Lung (tissue), 12 donors: ENCODE results near the gene PTDSS2. TPM values are rescaled to one million over a fixed set of nuclear protein-coding genes. Genes with fewer than 3 reads are reported as not detected.

Experiments
- ATAC-seq: fragments of 200-7000 bp; cut with Tn5 transposase; one replicate; pipeline ENCODE4 v1.9.1; 2020; ENCODE audit warnings: moderate number of reproducible peaks; ENCODE audit not compliant: insufficient read depth, low FRiP score
- DNase-seq, 3 donors: peaks; one replicate each; pipeline ENCODE4 v3.0.0-alpha.2; 2013 to 2017
- H3K27ac ChIP-seq, 2 donors: one replicate each; pipeline ENCODE4 v1.5.1; 2013; ENCODE audit warnings: mild to moderate bottlenecking in 2 of 2, moderate library complexity in 2 of 2, control low read depth in 1 of 2, inconsistent platforms in 1 of 2, low read depth in 1 of 2, low read length in 1 of 2
- H3K27me3 ChIP-seq, 3 donors: one replicate each; pipeline ENCODE4 v1.5.1; 2013; ENCODE audit warnings: low read length in 2 of 3; ENCODE audit not compliant: control insufficient read depth in 3 of 3, insufficient read depth in 3 of 3
- H3K36me3 ChIP-seq, 4 donors: one replicate each; pipeline ENCODE4 v1.5.1; 2013; ENCODE audit warnings: low read length in 4 of 4, mild to moderate bottlenecking in 1 of 4, moderate library complexity in 1 of 4; ENCODE audit not compliant: control insufficient read depth in 4 of 4, insufficient read depth in 4 of 4
- H3K4me1 ChIP-seq, 5 donors: one replicate each; pipeline ENCODE4 v1.5.1; 2013; ENCODE audit warnings: low read length in 5 of 5, mild to moderate bottlenecking in 2 of 5, moderate library complexity in 1 of 5; ENCODE audit not compliant: control insufficient read depth in 5 of 5, insufficient read depth in 5 of 5
- H3K4me3 ChIP-seq: one replicate; pipeline ENCODE4 v1.5.1; 2013; ENCODE audit warnings: mild to moderate bottlenecking, control low read depth, moderate library complexity
- H3K9ac ChIP-seq, 2 donors: one replicate each; pipeline ENCODE4 v1.5.1; 2013; ENCODE audit warnings: low read length in 2 of 2, control low read depth in 1 of 2; ENCODE audit not compliant: insufficient read depth in 1 of 2
- H3K9me3 ChIP-seq, 4 donors: one replicate each; pipeline ENCODE4 v1.5.1; 2013; ENCODE audit warnings: low read length in 3 of 4, mild to moderate bottlenecking in 1 of 4, moderate library complexity in 1 of 4; ENCODE audit not compliant: control insufficient read depth in 4 of 4, insufficient read depth in 3 of 4
- CTCF ChIP-seq: IDR thresholded peaks from 2 replicates; pipeline ENCODE4 v1.5.1; 2012; ENCODE audit warnings: mild to moderate bottlenecking; ENCODE audit errors: control extremely low read depth, extremely low read depth
- WGBS, 2 donors: extraction: QIAGEN DNeasy Blood & Tissue Kit; methylation state at CpG; one replicate each; pipeline ENCODE4 v1.1.7; 2013; 5-methylcytosine and 5-hydroxymethylcytosine counted together
- polyA plus RNA-seq, 2 donors: library from polyadenylated mRNA; stranded (reverse); fragments of 200-250 nt; gene quantifications; one replicate each; pipeline ENCODE4 v1.2.1, GENCODE V29; 2013
- total RNA-seq, 2 donors: library from RNA; depleted of rRNA in 1 of 2; stranded (reverse); fragments of >200 nt in 1 of 2; gene quantifications; one replicate each; pipeline ENCODE4 v1.2.1, GENCODE V29; 2014 to 2021
- donor health status: control.
- donor health status: control.
- donor health status: Bipolar disorder and iron deficiency.
- donor health status: healthy.
- donor health status: DM: yes; HTN: yes; CAD: no.

Gene PTDSS2
- total and polyA plus RNA-seq, 4 donors: 20.4 to 36.5 (median 28.1) TPM

- H3K27ac ChIP-seq: no peak overlapping the region
- 91 to 97% methylated on average over 19 of the region's 19 CpGs for WGBS, 2 donors
Measured at GRCh38 chr11:452916-453527, 2.9 kb downstream of the PTDSS2 start.

GRCh38 chr11:453564-453963 is 3.5 kb downstream of the PTDSS2 start:
- Histone ChIP-seq H3K9me3 (no peaks in the 10 kb centered on the region), H3K4me3 (no peak overlapping the region), H3K4me1 (peaks cover 0 to 17% (median 7%) of the 10 kb centered on the region in 5 donors), H3K36me3 (peaks cover 0 to 20% (median 11%) of the 10 kb centered on the region in 4 donors), H3K9ac (no peak overlapping the region), H3K27me3 (no peaks in the 10 kb centered on the region), H3K27ac (no peak overlapping the region)
- no peak for TF ChIP-seq CTCF
- WGBS, 2 donors: 88 to 93% methylated on average over 13 of the region's 13 CpGs
- ATAC-seq (no peak), DNase-seq (no peak)

More at GRCh38 chr11:452916-453527, 2.9 kb downstream of the PTDSS2 start:
- H3K9me3 ChIP-seq: no peaks in the 10 kb centered on the region
- DNase-seq: no peak
- peaks cover 0 to 21% (median 7%) of the 10 kb centered on the region in 5 donors for H3K4me1 ChIP-seq
- TF ChIP-seq CTCF: no peak
- peaks cover 0 to 20% (median 11%) of the 10 kb centered on the region in 4 donors for H3K36me3 ChIP-seq
- no peak for ATAC-seq
- H3K27me3 ChIP-seq: no peaks in the 10 kb centered on the region
- H3K9ac ChIP-seq: no peak overlapping the region
- no peak overlapping the region for H3K4me3 ChIP-seq

- no peak for TF ChIP-seq CTCF
- no peak for ATAC-seq
- Histone ChIP-seq H3K27ac (no peak overlapping the region), H3K4me3 (no peak overlapping the region), H3K4me1 (peaks cover 0 to 15% (median 6%) of the 10 kb centered on the region in 5 donors), H3K9ac (no peak overlapping the region), H3K9me3 (no peaks in the 10 kb centered on the region), H3K36me3 (peaks cover 0 to 20% (median 11%) of the 10 kb centered on the region in 4 donors), H3K27me3 (no peaks in the 10 kb centered on the region)
- no peak for DNase-seq
- WGBS, 2 donors: 89 to 92% methylated on average over 9 of the region's 9 CpGs
Measured at GRCh38 chr11:454043-454442, 4.0 kb downstream of the PTDSS2 start.
